Right atrium auricular region (tissue), 2 donors: ENCODE measurements around the gene NEK6. TPM values are rescaled to one million over a fixed set of nuclear protein-coding genes. Genes with fewer than 3 reads are reported as not detected.

Experiments
- DNase-seq: peaks from one replicate; pipeline ENCODE4 v3.0.0-alpha.2; 2019; ENCODE audit warnings: low spot score
- H3K27ac ChIP-seq, 2 donors: fragments of 200-600 bp; sonication (generic); 1 replicate in 1 of 2; 2 replicates in 1 of 2; pipeline ENCODE4 v1.5.1; 2016 to 2019
- H3K27me3 ChIP-seq, 2 donors: fragments of 200-600 bp; sonication (generic); one replicate each; pipeline versions ENCODE4 v1.5.1 to v1.6.0; 2017 to 2019
- H3K36me3 ChIP-seq: fragments of 200-600 bp; sonication (generic); one replicate; pipeline ENCODE4 v1.5.1; 2016
- H3K4me1 ChIP-seq, 2 donors: fragments of 200-600 bp; sonication (generic); one replicate each; pipeline versions ENCODE4 v1.5.1 to v1.6.0; 2017 to 2019
- H3K4me3 ChIP-seq, 2 donors: fragments of 200-600 bp; sonication (generic); 1 replicate in 1 of 2; 2 replicates in 1 of 2; pipeline ENCODE4 v1.5.1; 2017 to 2019; ENCODE audit warnings: mild to moderate bottlenecking in 1 of 2, moderate library complexity in 1 of 2
- H3K9me3 ChIP-seq, 2 donors: fragments of 200-600 bp; sonication (generic); one replicate each; pipeline ENCODE4 v1.5.1; 2019
- total RNA-seq, 2 donors: library from RNA; depleted of rRNA; stranded (reverse); fragments of >200 nt; gene quantifications; one replicate each; pipeline ENCODE4 v1.1.0, GENCODE V29; 2016
- TF ChIP-seq, protein P1 (sequence below), 2 donors: fragments of 200-600 bp; sonication (generic); IDR thresholded peaks; one replicate each; pipeline ENCODE4 v1.5.1; 2019; ENCODE audit warnings: antibody characterized with exemption in 2 of 2

NEK6 gene
- total RNA-seq, 2 donors from 2014 or later, result 9.2 to 9.7 TPM

DNA sequence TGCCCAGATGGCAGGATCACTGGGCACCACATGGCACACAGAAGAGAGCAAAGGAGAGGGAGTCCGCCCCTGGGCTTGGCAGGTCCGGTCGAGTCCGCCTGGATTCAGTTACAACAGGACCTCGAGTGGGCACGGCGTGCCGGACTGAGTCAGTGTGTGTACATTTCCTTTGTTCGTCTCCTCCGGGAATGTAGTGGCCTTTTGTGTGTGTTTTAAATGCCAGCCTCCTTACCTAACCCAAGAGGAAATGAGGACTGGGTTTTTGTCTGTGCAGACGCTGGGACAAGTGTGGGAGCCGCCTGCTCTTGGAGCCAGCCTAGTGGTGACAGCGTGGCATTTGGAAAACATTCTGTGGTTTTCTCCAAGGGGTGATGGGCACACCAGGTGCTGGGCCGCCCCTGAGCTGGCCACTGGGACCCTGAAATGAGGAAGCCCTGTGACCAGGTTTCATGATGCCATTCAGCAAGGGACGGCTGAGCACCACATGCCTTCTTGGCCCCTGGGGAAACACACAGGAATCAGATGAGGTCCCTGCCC, 9.6 kb downstream of the NEK6 start:
- no peak for DNase-seq
- peaks cover 0 to 75% of the 10 kb centered on the region in 2 donors for H3K4me1 ChIP-seq
- no peak overlapping the region for H3K4me3 ChIP-seq
- no peaks in the 10 kb centered on the region for H3K27me3 ChIP-seq
- TF ChIP-seq, protein P1, sequence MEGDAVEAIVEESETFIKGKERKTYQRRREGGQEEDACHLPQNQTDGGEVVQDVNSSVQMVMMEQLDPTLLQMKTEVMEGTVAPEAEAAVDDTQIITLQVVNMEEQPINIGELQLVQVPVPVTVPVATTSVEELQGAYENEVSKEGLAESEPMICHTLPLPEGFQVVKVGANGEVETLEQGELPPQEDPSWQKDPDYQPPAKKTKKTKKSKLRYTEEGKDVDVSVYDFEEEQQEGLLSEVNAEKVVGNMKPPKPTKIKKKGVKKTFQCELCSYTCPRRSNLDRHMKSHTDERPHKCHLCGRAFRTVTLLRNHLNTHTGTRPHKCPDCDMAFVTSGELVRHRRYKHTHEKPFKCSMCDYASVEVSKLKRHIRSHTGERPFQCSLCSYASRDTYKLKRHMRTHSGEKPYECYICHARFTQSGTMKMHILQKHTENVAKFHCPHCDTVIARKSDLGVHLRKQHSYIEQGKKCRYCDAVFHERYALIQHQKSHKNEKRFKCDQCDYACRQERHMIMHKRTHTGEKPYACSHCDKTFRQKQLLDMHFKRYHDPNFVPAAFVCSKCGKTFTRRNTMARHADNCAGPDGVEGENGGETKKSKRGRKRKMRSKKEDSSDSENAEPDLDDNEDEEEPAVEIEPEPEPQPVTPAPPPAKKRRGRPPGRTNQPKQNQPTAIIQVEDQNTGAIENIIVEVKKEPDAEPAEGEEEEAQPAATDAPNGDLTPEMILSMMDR (IDR thresholded peaks at IDR 0.05), result no peak
- no peak overlapping the region for H3K27ac ChIP-seq
- no peaks in the 10 kb centered on the region for H3K36me3 ChIP-seq
- H3K9me3 ChIP-seq, result no peaks in the 10 kb centered on the region

DNA sequence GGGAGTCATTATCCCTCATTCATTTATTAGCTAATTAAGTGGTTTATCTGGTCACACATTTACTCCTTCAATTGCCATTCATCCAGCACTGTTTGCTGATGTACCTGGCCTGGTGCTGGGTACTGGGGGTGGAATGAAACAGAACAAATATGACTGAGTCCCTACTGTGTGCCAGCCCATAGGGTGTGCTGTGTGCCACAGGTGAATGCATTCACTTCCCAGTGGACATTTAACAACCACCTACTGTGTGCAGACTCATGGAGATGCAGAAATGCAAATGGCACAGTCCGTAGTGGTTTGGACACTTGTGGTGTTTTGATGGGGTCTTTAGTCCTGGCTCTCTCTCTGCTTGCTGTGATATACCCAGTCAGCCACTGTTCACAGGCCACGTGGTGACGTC, 10.5 kb downstream of the NEK6 start:
- Histone ChIP-seq H3K27me3 (no peaks in the 10 kb centered on the region), H3K4me3 (no peak overlapping the region), H3K27ac (no peak overlapping the region), H3K9me3 (no peaks in the 10 kb centered on the region), H3K36me3 (no peaks in the 10 kb centered on the region), H3K4me1 (peaks cover 0 to 75% of the 10 kb centered on the region in 2 donors)
- DNase-seq, result no peak
- TF ChIP-seq, protein P1 (IDR thresholded peaks at IDR 0.05), result no peak

DNA sequence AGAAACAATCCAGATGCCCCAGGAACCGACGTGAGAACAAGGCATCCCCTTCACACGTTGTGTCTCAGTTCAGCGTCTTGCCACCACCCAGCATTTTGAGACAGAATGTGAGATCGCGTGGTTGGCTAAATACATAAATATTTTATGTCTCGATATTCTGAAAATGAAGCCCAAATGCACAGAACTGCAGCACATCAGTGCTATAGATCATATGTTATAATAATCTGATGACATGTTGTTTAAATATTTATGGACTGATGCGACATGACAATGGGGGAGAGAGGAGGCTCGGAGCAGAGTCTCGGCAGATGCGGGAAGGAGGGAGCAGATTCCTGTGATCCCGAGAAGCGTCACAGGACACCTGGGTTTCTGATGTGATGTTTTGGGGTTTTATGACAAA, 10.9 kb downstream of the NEK6 start:
- Histone ChIP-seq H3K4me1 (peaks cover 0 to 71% of the 10 kb centered on the region in 2 donors), H3K9me3 (no peaks in the 10 kb centered on the region), H3K4me3 (no peak overlapping the region), H3K27me3 (no peaks in the 10 kb centered on the region), H3K27ac (no peak overlapping the region), H3K36me3 (no peaks in the 10 kb centered on the region)
- DNase-seq, result no peak
- TF ChIP-seq, protein P1 (IDR thresholded peaks at IDR 0.05), result no peak

DNA sequence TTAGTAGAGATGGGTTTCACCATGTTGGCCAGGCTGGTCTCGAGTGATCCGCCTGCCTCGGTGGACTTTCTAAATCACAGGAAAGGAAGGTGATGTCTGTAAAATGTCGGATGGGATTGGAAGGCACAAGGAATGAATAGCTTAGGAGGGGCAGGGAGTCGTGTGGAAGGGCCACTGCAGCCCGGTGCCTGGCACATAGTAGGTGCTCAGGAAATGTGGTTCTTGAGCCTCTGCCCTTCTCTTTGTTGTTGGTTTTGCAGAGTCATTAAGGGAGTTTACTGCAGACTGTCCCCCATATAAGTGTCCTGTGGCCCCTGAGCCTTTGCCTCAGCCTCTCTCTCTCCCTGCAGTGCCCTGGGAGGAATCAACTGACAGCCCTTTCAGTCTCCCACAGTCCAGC, 11.8 kb downstream of the NEK6 start:
- Histone ChIP-seq H3K36me3 (no peaks in the 10 kb centered on the region), H3K9me3 (no peaks in the 10 kb centered on the region), H3K27ac (no peak overlapping the region), H3K27me3 (no peaks in the 10 kb centered on the region), H3K4me1 (peaks cover 0 to 62% of the 10 kb centered on the region in 2 donors), H3K4me3 (no peak overlapping the region)
- no peak for DNase-seq
- TF ChIP-seq, protein P1 (IDR thresholded peaks at IDR 0.05), result no peak

DNA sequence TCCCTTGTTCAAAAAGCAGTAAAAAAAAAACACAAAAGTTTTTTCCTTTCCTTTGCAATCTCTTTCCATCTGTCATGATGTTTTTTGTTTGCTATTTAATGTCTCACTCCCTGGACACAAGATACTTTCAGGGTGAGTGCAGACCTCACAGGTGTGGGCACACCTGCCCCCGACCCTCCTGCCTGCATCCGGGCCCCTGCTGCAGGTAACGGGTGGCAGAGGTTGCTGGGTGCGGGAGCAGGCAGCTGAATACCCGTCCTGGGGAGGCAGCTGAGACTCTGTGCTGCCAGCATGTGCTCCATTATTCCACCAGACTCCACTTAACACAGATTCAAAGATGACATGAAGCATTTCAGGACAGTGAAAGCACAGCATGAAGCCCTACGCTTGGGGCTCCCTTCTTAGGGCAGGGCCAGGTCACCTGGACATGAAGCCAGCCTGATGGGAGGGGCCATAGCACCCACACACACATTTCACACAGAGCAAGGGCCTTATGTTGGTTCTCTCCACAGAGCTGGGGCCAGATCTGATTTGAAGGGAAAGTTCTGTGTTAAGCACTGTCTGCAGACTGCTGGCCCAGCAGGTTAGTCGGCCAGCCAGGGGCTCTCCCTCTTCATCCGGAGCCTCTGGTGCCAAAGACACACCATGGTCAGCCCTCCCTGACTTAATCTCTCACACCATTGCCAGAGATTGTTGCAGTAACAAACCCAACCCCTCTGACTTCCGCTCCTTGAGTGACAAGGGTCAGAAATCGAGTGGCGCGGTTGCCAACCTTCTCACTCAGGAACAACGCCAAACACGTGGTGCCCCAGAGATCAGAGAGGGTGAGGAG, 13.0 kb downstream of the NEK6 start:
- no peaks in the 10 kb centered on the region for H3K9me3 ChIP-seq
- DNase-seq, result no peak
- H3K36me3 ChIP-seq, result no peaks in the 10 kb centered on the region
- TF ChIP-seq, protein P1 (IDR thresholded peaks at IDR 0.05), result no peak
- H3K4me3 ChIP-seq, result no peak overlapping the region
- peaks cover 0 to 62% of the 10 kb centered on the region in 2 donors for H3K4me1 ChIP-seq
- no peaks in the 10 kb centered on the region for H3K27me3 ChIP-seq
- peak overlapping the region; percentile 49 to 55 for H3K27ac ChIP-seq
